Testis (tissue), 3 donors: Measurements from ENCODE around the gene GLE1. TPM values are rescaled to one million over a fixed set of nuclear protein-coding genes. Genes with fewer than 3 reads are reported as not detected.

ENCODE experiments used
- DNase-seq: peaks from one replicate; pipeline ENCODE4 v3.0.0-alpha.2; 2019
- H3K27ac ChIP-seq, 2 donors: fragments of 200-600 bp; sonication (generic); one replicate each; pipeline ENCODE4 v1.5.1; 2019
- H3K27me3 ChIP-seq: fragments of 200-600 bp; sonication (generic); one replicate; pipeline ENCODE4 v1.5.1; 2019
- H3K36me3 ChIP-seq: fragments of 200-600 bp; sonication (generic); one replicate; pipeline ENCODE4 v1.5.1; 2017; ENCODE audit warnings: low read depth; ENCODE audit errors: missing control alignments
- H3K4me1 ChIP-seq: fragments of 200-600 bp; sonication (generic); one replicate; pipeline ENCODE4 v1.5.1; 2019
- H3K4me3 ChIP-seq, 2 donors: fragments of 200-600 bp; sonication (generic); one replicate each; pipeline ENCODE4 v1.5.1; 2017 to 2019
- H3K9me3 ChIP-seq: fragments of 200-600 bp; sonication (generic); one replicate; pipeline ENCODE4 v1.5.1; 2017
- POLR2A ChIP-seq: fragments of 450-650 bp; IDR thresholded peaks from one replicate; pipeline ENCODE4 v1.6.1; 2017; ENCODE audit warnings: antibody characterized with exemption, mild to moderate bottlenecking, moderate library complexity
- WGBS, 2 donors: methylation state at CpG; one replicate each; pipeline ENCODE4 v1.1.5; 2018; 5-methylcytosine and 5-hydroxymethylcytosine counted together
- intact Hi-C: fragments of 100-400 bp; cut with DNase I; formaldehyde crosslinking; loops from one replicate; pipeline ENCODE4 v1.15.1; 2023; ENCODE audit warnings: low total_unique reads
- polyA plus RNA-seq: library from polyadenylated mRNA; stranded (reverse); fragments of 350-450 nt; fragmentation: Illumina TruSeq; extraction: RNeasy Lipid Tissue Mini Kit (QIAGEN cat#74804); gene quantifications from one replicate; pipeline ENCODE4 v1.2.3, GENCODE V29; 2014; ENCODE audit warnings: low read depth, low replicate concordance; ENCODE audit not compliant: insufficient read depth
- total RNA-seq, 2 donors: library from RNA; depleted of rRNA; stranded (reverse); fragments of >200 nt; gene quantifications; one replicate each; pipeline ENCODE4 v1.2.3, GENCODE V29; 2016
- TF ChIP-seq, protein P1 (sequence below), 3 experiments: fragments of 450-650 bp in 2 of 3; fragments of 200-600 bp in 1 of 3; sonication (generic) in 1 of 3; IDR thresholded peaks; one replicate each; pipeline ENCODE4 v1.5.1; 2016 to 2019; ENCODE audit warnings: antibody characterized with exemption in 3 of 3, mild to moderate bottlenecking in 2 of 3, moderate library complexity in 1 of 3

GLE1 gene
- total and polyA plus RNA-seq, 3 donors from 2014 or later, result 44.7 to 82.3 (median 59.7) TPM

DNA sequence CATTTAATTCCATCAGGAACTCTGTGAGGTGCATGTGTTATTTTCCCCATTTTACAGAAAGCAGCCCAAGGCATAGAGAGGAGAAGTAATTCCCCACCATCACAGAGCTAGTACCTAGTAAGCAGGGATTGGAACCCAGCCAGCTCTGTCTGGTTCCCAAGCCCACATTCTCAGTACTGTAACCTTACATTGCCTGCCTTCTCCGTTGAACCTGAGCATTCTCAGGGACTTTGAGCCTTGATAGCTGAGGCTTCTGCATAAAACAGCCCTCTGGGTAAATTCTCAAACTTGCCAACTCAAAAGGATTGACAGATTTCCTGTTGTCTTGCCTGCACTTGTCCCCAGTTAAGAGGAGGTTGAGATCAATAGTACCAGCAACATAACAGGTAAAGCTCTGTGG lies 9.2 kb upstream of the GLE1 start:
- H3K27ac ChIP-seq, result no peak overlapping the region
- no peaks in the 10 kb centered on the region for H3K9me3 ChIP-seq
- H3K4me1 ChIP-seq, result no peaks in the 10 kb centered on the region
- intact Hi-C loops, result no loop called here
- no peak for DNase-seq
- whole genome bisulfite sequencing, 2 donors, result 43 to 44% methylated on average over 1 of the region's 1 CpG
- no peak for TF ChIP-seq POLR2A
- TF ChIP-seq, protein P1, sequence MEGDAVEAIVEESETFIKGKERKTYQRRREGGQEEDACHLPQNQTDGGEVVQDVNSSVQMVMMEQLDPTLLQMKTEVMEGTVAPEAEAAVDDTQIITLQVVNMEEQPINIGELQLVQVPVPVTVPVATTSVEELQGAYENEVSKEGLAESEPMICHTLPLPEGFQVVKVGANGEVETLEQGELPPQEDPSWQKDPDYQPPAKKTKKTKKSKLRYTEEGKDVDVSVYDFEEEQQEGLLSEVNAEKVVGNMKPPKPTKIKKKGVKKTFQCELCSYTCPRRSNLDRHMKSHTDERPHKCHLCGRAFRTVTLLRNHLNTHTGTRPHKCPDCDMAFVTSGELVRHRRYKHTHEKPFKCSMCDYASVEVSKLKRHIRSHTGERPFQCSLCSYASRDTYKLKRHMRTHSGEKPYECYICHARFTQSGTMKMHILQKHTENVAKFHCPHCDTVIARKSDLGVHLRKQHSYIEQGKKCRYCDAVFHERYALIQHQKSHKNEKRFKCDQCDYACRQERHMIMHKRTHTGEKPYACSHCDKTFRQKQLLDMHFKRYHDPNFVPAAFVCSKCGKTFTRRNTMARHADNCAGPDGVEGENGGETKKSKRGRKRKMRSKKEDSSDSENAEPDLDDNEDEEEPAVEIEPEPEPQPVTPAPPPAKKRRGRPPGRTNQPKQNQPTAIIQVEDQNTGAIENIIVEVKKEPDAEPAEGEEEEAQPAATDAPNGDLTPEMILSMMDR (IDR thresholded peaks at IDR 0.05), result no peak
- H3K36me3 ChIP-seq, result no peaks in the 10 kb centered on the region
- no peak overlapping the region for H3K4me3 ChIP-seq
- H3K27me3 ChIP-seq, result no peaks in the 10 kb centered on the region

DNA sequence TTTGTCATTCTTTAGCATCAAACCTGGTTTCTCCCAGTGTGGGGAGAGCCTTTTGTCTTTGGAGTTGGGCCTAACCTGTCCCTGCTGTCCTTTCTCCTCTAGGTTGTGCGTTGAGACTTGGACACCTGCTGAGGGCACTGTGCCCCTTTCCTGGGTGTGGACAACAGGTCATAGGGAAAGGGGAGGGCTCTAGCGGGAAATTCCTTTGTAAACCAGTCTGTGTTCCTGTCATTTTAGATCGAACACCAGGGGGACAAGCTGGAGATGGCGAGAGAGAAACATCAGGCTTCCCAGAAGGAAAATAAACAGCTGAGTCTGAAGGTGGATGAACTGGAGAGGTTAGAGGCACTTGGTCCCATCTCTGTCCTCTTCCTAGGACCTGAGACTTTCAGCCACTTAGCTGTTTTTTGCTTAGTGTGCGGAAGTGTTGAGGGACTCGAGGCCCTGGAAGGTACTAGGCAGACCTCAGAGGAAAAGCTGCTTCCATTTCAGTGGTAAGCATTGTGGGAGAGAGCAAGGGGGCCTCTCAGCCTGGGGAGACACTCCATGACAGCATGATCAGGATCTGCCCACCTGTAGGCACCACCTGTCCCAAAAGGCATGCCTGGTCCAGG lies 8.6 kb upstream of the GLE1 start:
- Histone ChIP-seq H3K4me3 (no peak overlapping the region), H3K27me3 (no peaks in the 10 kb centered on the region), H3K4me1 (no peaks in the 10 kb centered on the region), H3K36me3 (no peaks in the 10 kb centered on the region), H3K27ac (no peak overlapping the region), H3K9me3 (no peaks in the 10 kb centered on the region)
- WGBS, 2 donors, result 84 to 89% methylated on average over 6 of the region's 6 CpGs
- TF ChIP-seq, protein P1 (IDR thresholded peaks at IDR 0.05), result no peak
- TF ChIP-seq POLR2A, result no peak
- DNase-seq, result no peak
- intact Hi-C loops, result no loop called here

GRCh38 chr9:128497824-128498610 lies 6.5 kb upstream of the GLE1 start:
- H3K27ac ChIP-seq, result no peak overlapping the region
- TF ChIP-seq, protein P1 (IDR thresholded peaks at IDR 0.05), result no peak
- TF ChIP-seq POLR2A, result no peak

DNA sequence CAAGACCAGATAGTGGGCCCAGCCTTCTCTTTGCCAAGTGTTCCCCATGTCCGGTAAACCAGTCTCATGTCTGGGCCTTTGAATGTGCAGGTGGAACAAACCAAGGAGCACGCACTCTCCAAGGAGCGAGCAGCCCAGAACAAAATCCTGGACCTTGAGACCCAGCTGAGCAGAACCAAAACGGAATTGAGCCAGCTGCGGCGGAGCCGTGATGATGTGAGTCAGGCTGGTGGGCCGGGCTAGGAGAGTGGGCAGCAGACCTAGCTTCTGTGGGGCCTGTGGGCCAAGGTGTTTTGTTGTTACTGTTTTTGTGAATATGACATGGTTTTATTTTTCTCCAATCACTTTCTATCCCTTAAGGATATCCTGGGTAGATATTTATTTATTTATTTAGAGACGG lies 5.6 kb upstream of the GLE1 start:
- Histone ChIP-seq H3K4me3 (no peak overlapping the region), H3K27me3 (no peaks in the 10 kb centered on the region), H3K9me3 (no peaks in the 10 kb centered on the region), H3K27ac (no peak overlapping the region), H3K36me3 (no peaks in the 10 kb centered on the region), H3K4me1 (no peaks in the 10 kb centered on the region)
- no peak for DNase-seq
- WGBS, 2 donors, result 98 to 99% methylated on average over 9 of the region's 9 CpGs
- no peak for TF ChIP-seq POLR2A
- TF ChIP-seq, protein P1 (IDR thresholded peaks at IDR 0.05), result no peak
- intact Hi-C loops, result no loop called here

More at GRCh38 chr9:128497824-128498610, 6.5 kb upstream of the GLE1 start:
- H3K4me1 ChIP-seq, result no peaks in the 10 kb centered on the region
- H3K9me3 ChIP-seq, result no peaks in the 10 kb centered on the region
- no peak overlapping the region for H3K4me3 ChIP-seq
- DNase-seq, result no peak
- no peaks in the 10 kb centered on the region for H3K27me3 ChIP-seq
- intact Hi-C loops, result no loop called here
- no peaks in the 10 kb centered on the region for H3K36me3 ChIP-seq
- 93 to 94% methylated on average over 9 to 11 of the region's 11 CpGs for WGBS, 2 donors
